Activated T-cell treated with anti-CD3 and anti-CD28 coated beads, Interleukin-2, amount 50 U/mL, for 4 hours (primary cell): Measurements from ENCODE around the gene ARPC2. TPM values are rescaled to one million over a fixed set of nuclear protein-coding genes. Genes with fewer than 3 reads are reported as not detected.

Experiments used
- ATAC-seq, 2 donors: fragments of 200-7000 bp; cut with Tn5 transposase; one replicate each; pipeline ENCODE4 v1.10.0; 2021
- DNase-seq: peaks from one replicate; pipeline ENCODE4 v3.0.0-alpha.2; 2020
- H3K27me3 Mint-ChIP-seq: one replicate; pipeline ENCODE4 v1.8.0; 2021; ENCODE audit warnings: low read depth, mixed read lengths
- H3K36me3 Mint-ChIP-seq: one replicate; pipeline ENCODE4 v1.8.0; 2022; ENCODE audit warnings: mixed read lengths; ENCODE audit not compliant: insufficient read depth
- H3K4me1 Mint-ChIP-seq: one replicate; pipeline ENCODE4 v1.8.0; 2021; ENCODE audit warnings: low read depth, mixed read lengths
- H3K4me3 Mint-ChIP-seq: one replicate; pipeline ENCODE4 v1.8.0; 2021; ENCODE audit warnings: mild to moderate bottlenecking, moderate library complexity, mixed read lengths
- H3K9me3 Mint-ChIP-seq: one replicate; pipeline ENCODE4 v1.8.0; 2021; ENCODE audit warnings: mixed read lengths
- total RNA-seq, 3 donors: library from RNA; stranded (reverse); gene quantifications; one replicate each; pipeline ENCODE4 v1.2.1, GENCODE V29; 2021

Gene ARPC2
- total RNA-seq, 3 donors from 2014 or later: 381 to 396 (median 382) TPM

DNA sequence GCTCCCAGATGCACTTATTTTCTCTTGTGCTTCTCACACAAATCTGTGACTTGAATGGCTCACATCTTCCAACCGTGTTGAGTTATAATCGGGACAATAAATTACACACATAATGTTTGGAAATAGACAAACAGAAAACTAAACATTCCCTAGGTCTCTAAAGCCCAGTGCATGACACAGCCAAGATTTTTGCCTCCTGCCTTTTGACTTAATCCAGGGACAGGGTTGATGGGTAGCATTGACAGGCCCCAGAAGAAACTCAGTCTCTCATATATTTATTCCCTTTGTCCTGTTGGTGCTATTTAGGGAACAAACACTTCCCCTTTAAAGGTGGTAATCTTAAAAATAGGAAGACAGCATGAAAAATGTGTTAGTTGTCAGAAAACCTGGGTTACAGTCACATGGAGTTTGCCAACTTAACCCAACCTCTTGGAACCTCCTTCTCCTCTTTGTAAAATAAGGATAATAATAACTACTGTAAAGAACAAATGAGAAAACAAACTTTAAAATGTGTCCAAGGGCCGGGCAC lies 24.0 kb upstream of the ARPC2 start:
- Mint-ChIP-seq H3K4me1 (no peaks in the 10 kb centered on the region), H3K9me3 (no peaks in the 10 kb centered on the region), H3K36me3 (no peaks in the 10 kb centered on the region)

DNA sequence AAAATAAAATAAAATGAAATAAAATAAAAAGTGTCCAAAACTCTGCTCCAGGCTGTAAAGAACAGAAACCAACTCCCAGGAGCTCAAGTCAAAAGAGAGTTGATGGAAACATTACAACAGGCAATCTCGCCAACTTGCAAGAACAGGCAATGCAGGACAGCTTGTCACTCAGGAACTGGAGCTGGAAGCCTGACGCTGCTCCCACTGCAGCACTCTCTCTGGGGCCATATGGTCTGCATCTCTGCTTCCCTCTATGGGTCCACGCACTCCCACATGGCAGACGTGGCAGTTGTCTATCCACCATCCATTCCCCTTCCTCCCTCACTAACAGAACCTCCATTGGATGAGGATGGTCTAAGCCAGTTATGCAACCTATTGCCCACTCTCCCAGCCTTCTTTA lies 23.3 kb upstream of the ARPC2 start:
- H3K36me3 Mint-ChIP-seq: no peaks in the 10 kb centered on the region
- no peaks in the 10 kb centered on the region for H3K4me1 Mint-ChIP-seq
- no peak overlapping the region for H3K4me3 Mint-ChIP-seq
- DNase-seq: no peak
- no peaks in the 10 kb centered on the region for H3K9me3 Mint-ChIP-seq
- H3K27me3 Mint-ChIP-seq: peaks cover 4% of the 10 kb centered on the region
- ATAC-seq: no peak

More for the DNA sequence above, 24.0 kb upstream of the ARPC2 start:
- ATAC-seq (no peak), DNase-seq (no peak)
- H3K27me3 Mint-ChIP-seq: peaks cover 4% of the 10 kb centered on the region
- no peak overlapping the region for H3K4me3 Mint-ChIP-seq

DNA sequence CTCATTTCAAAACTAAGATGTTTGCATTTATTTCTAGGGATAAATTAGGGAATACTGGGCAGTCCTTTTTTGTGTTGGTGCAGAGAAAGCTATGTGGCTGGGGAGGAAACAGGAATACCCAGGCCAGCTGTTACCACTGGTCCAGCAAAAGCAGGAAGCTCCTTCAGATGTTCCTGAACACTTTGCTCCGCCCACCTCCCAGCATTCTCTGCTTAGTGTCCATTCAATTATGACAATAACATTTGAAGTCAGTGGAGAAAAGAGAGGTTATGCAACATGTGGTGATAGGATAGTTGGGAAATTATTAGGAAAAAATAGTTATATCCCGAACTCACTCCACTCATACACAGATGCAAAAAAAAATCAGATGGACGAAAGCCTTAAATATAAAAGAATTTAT lies 22.1 kb upstream of the ARPC2 start:
- no peak overlapping the region for H3K4me3 Mint-ChIP-seq
- H3K36me3 Mint-ChIP-seq: no peaks in the 10 kb centered on the region
- H3K27me3 Mint-ChIP-seq: peaks cover 7% of the 10 kb centered on the region
- DNase-seq: no peak
- no peaks in the 10 kb centered on the region for H3K9me3 Mint-ChIP-seq
- no peaks in the 10 kb centered on the region for H3K4me1 Mint-ChIP-seq
- no peak for ATAC-seq

DNA sequence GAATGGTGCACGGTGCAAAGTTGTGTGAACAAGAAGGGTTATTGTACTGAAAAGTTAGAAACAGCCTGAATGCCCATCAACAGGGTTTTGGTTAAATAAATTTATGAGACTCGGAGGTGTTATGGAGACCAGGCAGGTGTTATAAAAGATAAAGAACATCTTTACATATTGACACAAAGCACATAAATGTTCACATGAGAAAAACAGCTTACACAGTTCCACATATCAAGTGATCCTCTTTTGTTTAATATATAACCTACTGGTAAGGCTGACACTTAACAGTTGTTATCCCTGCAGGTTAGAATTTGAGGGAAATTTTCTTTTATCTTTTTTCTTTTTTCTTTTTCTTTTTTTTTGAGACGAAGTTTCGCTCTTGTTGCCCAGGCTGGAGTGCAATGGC lies 20.0 kb upstream of the ARPC2 start:
- DNase-seq: no peak
- peaks cover 7% of the 10 kb centered on the region for H3K27me3 Mint-ChIP-seq
- H3K9me3 Mint-ChIP-seq: no peaks in the 10 kb centered on the region

DNA sequence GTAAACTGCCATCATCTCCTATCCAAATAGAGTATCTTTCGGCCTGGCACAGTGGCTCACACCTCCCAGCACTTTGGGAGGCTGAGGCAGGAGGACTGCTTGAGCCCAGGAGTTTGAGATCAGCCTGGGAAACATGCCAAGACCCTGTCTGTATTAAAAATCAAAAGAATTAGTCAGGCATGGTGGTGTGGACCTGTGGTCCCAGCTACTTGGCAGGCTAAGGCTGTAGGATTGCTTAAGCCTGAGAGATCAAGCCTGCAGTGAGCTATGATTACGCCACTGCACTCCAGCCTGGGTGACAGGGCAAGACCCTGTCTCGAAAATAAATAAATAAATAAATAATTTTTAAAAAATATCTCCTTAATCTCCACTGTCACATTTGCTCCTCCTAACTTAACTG lies 14.7 kb upstream of the ARPC2 start:
- H3K4me3 Mint-ChIP-seq: no peak overlapping the region

More for the DNA sequence above, 20.0 kb upstream of the ARPC2 start:
- H3K4me3 Mint-ChIP-seq: no peak overlapping the region
- no peaks in the 10 kb centered on the region for H3K36me3 Mint-ChIP-seq
- no peaks in the 10 kb centered on the region for H3K4me1 Mint-ChIP-seq
- no peak for ATAC-seq

DNA sequence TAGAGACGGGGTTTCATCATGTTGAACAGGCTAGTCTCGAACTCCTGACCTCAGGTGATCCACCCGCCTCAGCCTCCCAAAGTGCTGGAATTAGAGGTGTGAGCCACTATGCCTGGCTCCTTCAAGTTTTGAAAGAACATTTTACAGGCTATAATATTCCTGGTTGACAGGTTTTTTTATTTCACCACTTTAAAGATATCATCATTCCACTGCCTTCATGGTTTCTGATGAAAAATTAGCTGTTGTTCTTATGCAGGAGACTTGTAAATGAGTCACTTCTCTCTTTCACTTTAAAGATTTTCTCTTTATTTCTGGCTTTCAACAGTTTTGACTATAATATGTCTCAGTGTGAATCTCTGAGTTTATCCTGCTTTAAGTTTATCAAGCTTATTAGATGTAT lies 7.9 kb upstream of the ARPC2 start:
- Mint-ChIP-seq H3K4me3 (no peak overlapping the region), H3K27me3 (peaks cover 7% of the 10 kb centered on the region), H3K36me3 (peaks cover 5% of the 10 kb centered on the region), H3K9me3 (peaks cover 9% of the 10 kb centered on the region), H3K4me1 (no peaks in the 10 kb centered on the region)
- ATAC-seq (no peak), DNase-seq (no peak)

More for the DNA sequence above, 14.7 kb upstream of the ARPC2 start:
- Mint-ChIP-seq H3K9me3 (no peaks in the 10 kb centered on the region), H3K27me3 (peaks cover 6% of the 10 kb centered on the region), H3K36me3 (no peaks in the 10 kb centered on the region), H3K4me1 (no peaks in the 10 kb centered on the region)
- no peak for DNase-seq
- no peak for ATAC-seq

DNA sequence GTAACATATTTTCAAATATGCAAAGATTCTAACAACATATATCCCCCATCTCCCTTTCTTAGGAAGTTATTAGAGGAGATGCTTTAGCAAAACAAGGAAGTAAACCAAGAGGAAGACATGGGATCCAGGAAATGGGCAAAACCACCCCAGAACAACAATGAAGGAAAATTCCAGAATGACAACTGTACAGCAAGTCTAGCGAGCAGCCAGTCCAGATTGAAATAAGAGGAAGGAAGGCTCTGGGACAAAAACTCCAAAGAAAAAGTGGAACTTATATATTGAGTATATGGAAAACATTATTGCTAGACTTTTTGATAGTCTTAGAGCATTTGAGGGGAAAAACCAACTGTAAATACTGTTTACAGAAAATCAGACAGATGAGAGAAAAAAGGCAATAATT lies 2.9 kb upstream of the ARPC2 start:
- H3K4me3 Mint-ChIP-seq: no peak overlapping the region
- peaks cover 7% of the 10 kb centered on the region for H3K27me3 Mint-ChIP-seq
- no peak for DNase-seq
- ATAC-seq: no peak
- H3K36me3 Mint-ChIP-seq: peaks cover 10% of the 10 kb centered on the region
- peaks cover 8% of the 10 kb centered on the region for H3K9me3 Mint-ChIP-seq
- peaks cover 11% of the 10 kb centered on the region for H3K4me1 Mint-ChIP-seq

DNA sequence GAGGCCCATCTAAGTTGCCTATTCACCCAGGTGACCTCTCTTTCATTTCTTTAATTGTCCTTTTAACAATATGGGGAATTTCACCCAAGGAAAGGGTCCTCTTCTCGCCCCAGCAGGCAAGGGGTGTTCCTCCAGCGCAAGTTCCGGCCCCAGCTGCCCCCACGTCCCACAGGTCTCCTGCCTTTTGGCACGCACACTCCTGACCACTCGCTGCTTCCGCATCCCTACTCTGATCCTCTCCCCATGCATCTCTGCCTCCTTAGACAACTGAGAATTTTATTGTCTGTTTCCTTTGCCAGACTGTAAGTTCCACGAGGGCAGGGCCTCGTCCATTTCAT lies 684 bp upstream of the ARPC2 start:
- peak overlapping the region; percentile 97 for H3K4me3 Mint-ChIP-seq
- peaks cover 3% of the 10 kb centered on the region for H3K27me3 Mint-ChIP-seq
- DNase-seq: no peak
- H3K4me1 Mint-ChIP-seq: peaks cover 28% of the 10 kb centered on the region
- H3K9me3 Mint-ChIP-seq: no peaks in the 10 kb centered on the region
- ATAC-seq: no peak
- peaks cover 18% of the 10 kb centered on the region for H3K36me3 Mint-ChIP-seq

DNA sequence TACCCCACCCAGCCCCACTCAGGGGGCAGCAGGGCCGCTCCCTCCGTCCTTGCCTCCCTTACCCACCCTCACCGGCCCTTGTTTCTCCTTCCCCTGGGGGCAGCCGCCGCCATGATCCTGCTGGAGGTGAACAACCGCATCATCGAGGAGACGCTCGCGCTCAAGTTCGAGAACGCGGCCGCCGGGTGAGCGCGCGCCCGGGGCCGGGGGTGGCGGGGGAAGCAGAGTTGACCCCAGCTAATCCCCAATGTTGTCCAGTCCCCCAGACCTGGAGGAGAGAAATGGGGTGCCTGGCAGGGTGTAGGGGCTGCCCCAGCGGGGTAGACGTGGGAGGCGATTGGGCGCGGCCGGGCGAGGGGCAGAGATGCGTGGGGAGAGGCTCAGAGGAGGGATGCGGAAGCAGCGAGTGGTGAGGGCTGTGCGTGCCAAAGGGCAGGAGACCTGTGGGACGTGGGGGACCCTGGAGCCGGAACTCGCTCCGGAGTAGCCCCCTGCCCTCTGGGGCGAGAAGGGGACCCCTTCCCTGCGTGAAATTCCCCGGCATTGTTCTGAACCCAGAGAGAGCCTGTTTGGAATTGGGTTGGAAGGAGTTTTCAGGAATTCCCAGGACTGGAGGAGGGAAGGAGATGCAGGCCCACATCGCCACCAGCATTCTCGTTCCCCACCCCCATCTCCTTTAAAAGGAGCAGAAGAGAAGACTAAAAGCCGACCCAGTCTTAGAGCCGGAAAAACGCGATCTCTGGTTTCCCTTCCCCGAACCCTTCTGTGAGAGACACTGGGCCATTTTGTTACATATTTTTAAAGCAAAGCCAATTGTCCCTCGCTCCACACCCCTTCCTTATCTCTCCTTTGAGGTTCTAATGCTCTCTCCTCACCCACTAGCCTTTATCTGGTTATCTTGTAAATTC lies 625 bp downstream of the ARPC2 start:
- Mint-ChIP-seq H3K36me3 (peaks cover 20% of the 10 kb centered on the region), H3K9me3 (no peaks in the 10 kb centered on the region), H3K4me3 (peak overlapping the region; percentile 97), H3K4me1 (peaks cover 40% of the 10 kb centered on the region), H3K27me3 (no peaks in the 10 kb centered on the region)
- DNase-seq (peak; percentile 70), ATAC-seq (peak; percentile 63 to 69)

DNA sequence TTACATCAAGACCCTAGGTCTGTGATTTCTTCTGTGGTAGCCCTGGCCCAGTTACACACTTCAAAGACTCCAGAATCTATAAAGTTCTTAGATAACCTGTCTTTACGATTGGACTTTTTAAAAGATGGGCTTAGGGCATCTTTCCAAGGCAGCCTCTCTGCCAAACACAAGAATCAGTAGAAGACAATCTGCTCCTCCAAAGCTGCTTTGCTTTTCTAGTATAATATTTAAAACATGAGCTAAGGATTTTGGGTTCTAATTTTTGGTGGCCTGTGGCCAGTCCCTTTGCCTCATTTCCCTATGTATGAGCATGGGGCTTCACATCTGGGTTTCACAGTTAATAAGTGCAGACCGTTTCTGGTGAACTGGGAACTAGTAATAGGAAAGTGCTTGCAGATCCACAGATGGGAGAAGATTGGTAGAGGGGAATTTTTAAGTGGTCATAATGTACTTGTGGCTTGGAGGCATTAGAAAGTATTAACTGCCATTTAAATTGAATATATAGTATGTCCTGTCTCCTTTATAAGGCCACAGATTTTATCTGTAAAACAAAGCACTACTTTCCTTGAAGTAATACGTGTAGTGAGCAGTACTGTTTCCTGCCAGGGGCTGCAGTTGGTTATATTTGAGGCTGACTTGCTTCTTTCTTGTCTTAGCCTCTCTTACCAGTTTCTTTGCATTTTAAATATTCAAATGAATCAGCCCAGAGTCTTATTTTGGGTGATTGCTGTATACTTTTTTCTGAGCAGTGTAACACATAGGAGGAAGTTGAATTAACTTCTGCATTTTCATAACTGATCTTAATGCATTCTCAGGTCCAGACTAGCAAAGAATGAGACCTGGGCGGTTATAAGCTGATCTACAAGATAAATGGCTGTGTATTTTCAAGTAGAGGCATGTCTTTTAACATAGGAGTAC lies 1.5 kb downstream of the ARPC2 start:
- H3K36me3 Mint-ChIP-seq: peaks cover 20% of the 10 kb centered on the region
- H3K4me1 Mint-ChIP-seq: peaks cover 50% of the 10 kb centered on the region
- peak; percentile 16 for DNase-seq
- H3K27me3 Mint-ChIP-seq: no peaks in the 10 kb centered on the region
- peak overlapping the region; percentile 97 for H3K4me3 Mint-ChIP-seq
- no peaks in the 10 kb centered on the region for H3K9me3 Mint-ChIP-seq
- peak; percentile 24 to 27 for ATAC-seq

DNA sequence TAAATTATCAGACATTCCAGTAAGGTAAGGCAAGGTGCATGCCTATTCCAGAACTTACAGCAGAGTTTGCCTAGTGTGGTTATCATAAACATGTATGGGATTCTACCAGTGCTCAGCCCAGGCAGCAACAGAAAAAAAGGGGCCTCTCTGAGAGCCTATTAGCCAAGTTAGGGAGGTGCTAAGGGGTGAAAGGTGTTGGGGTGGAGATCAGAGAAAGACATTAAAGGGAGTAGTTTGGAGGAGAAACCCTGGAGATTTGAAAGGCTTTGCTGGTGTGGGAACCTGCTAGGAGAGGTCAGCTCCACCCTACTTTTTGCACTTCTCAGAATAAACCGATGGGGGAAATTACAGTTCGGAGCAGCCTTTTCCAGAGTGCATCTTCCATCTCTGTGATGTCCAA lies 2.9 kb downstream of the ARPC2 start:
- Mint-ChIP-seq H3K4me3 (peak overlapping the region; percentile 97), H3K9me3 (no peaks in the 10 kb centered on the region), H3K36me3 (peaks cover 31% of the 10 kb centered on the region), H3K4me1 (peaks cover 64% of the 10 kb centered on the region), H3K27me3 (no peaks in the 10 kb centered on the region)
- DNase-seq (no peak), ATAC-seq (no peak)

DNA sequence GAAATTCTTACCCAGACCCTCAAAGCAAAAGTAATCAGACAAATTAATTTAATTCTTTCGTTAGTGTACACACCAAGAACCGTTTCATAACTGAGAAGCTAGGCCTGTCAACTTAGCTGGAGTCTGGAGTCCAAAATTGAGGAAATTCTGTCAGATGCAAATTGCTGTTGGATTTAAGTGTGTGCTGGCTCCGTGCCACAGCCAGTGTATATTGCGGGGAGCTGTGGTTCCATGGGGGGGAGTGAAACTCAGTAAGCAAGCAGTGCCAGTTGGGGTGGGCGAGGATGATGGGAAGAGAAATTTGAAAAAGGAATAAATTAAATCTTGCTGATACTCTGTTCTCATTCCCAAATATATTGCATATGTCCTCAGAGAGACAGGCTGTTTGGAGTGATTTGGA lies 4.0 kb downstream of the ARPC2 start:
- DNase-seq (no peak), ATAC-seq (no peak)
- H3K36me3 Mint-ChIP-seq: peaks cover 42% of the 10 kb centered on the region
- H3K4me3 Mint-ChIP-seq: peak overlapping the region; percentile 97
- no peaks in the 10 kb centered on the region for H3K27me3 Mint-ChIP-seq
- no peaks in the 10 kb centered on the region for H3K9me3 Mint-ChIP-seq
- H3K4me1 Mint-ChIP-seq: peaks cover 74% of the 10 kb centered on the region

DNA sequence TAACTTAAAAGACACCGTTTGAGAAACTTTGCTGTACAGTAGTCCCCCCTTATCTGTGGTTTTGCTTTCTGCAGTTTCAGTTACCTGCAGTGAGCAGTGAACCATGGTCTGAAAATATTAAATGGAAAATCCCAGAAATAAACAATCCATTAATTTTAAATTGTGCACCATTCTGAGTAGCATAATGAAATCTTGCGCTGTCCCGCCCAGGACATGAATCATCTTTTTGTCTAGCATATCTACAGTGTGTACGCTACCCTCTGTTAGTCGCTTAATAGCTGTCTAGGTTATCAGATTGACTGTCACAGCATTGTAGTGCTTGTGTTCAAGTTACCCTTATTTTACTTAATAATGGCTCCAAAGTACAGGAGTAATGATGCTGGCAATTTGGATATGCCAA lies 6.1 kb downstream of the ARPC2 start:
- H3K4me1 Mint-ChIP-seq: peaks cover 85% of the 10 kb centered on the region
- ATAC-seq: peak; percentile 59 to 65
- H3K9me3 Mint-ChIP-seq: no peaks in the 10 kb centered on the region
- peaks cover 50% of the 10 kb centered on the region for H3K36me3 Mint-ChIP-seq
- H3K4me3 Mint-ChIP-seq: peak overlapping the region; percentile 57
- no peak for DNase-seq
- no peaks in the 10 kb centered on the region for H3K27me3 Mint-ChIP-seq

DNA sequence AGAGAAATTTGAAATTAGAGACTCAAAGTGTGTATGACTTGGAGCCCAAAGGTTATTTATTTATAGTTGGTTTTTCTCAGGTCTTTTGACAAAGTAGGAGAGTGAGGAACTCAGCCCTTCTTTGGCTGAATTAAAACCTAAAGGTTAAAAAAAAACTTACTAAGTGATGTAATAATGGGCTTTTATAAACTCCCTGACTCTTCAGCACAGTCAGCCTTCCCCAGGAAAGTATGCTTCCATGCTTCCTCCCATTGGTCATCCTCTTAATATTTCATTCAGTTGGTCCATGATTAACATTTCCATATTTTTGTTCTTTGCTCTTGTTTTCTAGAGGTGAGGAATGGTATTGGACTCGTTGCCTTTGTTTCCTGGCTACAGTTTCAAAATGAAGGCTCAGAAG lies 7.2 kb downstream of the ARPC2 start:
- Mint-ChIP-seq H3K4me3 (peak overlapping the region; percentile 45), H3K4me1 (peaks cover 91% of the 10 kb centered on the region), H3K27me3 (no peaks in the 10 kb centered on the region), H3K9me3 (no peaks in the 10 kb centered on the region), H3K36me3 (peaks cover 55% of the 10 kb centered on the region)
- ATAC-seq: no peak
- no peak for DNase-seq
